H9 (cell line): Measurements from ENCODE around the gene DDA1. TPM values are rescaled to one million over a fixed set of nuclear protein-coding genes. Genes with fewer than 3 reads are reported as not detected.

ENCODE experiments used
- DNase-seq: peaks from one replicate; pipeline ENCODE4 v3.0.0-alpha.2; 2017
- H2AFZ ChIP-seq: one replicate; pipeline ENCODE4 v1.6.1; 2013; ENCODE audit warnings: mild to moderate bottlenecking, low read length, control low read depth, moderate library complexity
- H2AK5ac ChIP-seq: 2 replicates; pipeline ENCODE4 v1.6.1; 2013; ENCODE audit warnings: low read length, control low read depth, mixed read lengths; ENCODE audit not compliant: insufficient read length
- H2BK120ac ChIP-seq: one replicate; pipeline ENCODE4 v1.6.1; 2013; ENCODE audit warnings: low read depth, mild to moderate bottlenecking, low read length, control low read depth, inconsistent platforms; ENCODE audit not compliant: poor library complexity, severe bottlenecking
- H2BK12ac ChIP-seq: 2 replicates; pipeline ENCODE4 v1.6.1; 2013; ENCODE audit warnings: low read length, control low read depth, mixed read lengths, low read depth; ENCODE audit not compliant: insufficient read length
- H2BK15ac ChIP-seq: 2 replicates; pipeline ENCODE4 v1.6.1; 2013; ENCODE audit warnings: low read depth, low read length, control low read depth
- H2BK20ac ChIP-seq: one replicate; pipeline ENCODE4 v1.6.1; 2013; ENCODE audit warnings: low read depth, mild to moderate bottlenecking, low read length, control low read depth, inconsistent platforms; ENCODE audit not compliant: poor library complexity, severe bottlenecking
- H2BK5ac ChIP-seq: 2 replicates; pipeline ENCODE4 v1.6.1; 2013; ENCODE audit warnings: low read length, control low read depth, mixed read lengths; ENCODE audit not compliant: insufficient read length
- H3K14ac ChIP-seq: 2 replicates; pipeline ENCODE4 v1.6.1; 2013; ENCODE audit warnings: low read length, control low read depth; ENCODE audit not compliant: insufficient read depth
- H3K18ac ChIP-seq: 2 replicates; pipeline ENCODE4 v1.6.1; 2013; ENCODE audit warnings: low read depth, mild to moderate bottlenecking, mixed read lengths, low read length, control low read depth; ENCODE audit not compliant: insufficient read length
- H3K23ac ChIP-seq: 2 replicates; pipeline ENCODE4 v1.6.1; 2013; ENCODE audit warnings: low read length, control low read depth, mixed read lengths, low read depth; ENCODE audit not compliant: insufficient read length
- H3K23me2 ChIP-seq: 2 replicates; pipeline ENCODE4 v1.6.1; 2013; ENCODE audit warnings: low read depth, mild to moderate bottlenecking, mixed read lengths, low read length, control low read depth; ENCODE audit not compliant: insufficient read length, poor library complexity, severe bottlenecking
- H3K27ac ChIP-seq: 2 replicates; pipeline ENCODE4 v1.5.1; 2013; ENCODE audit warnings: low read length, control low read depth, mixed read lengths, low read depth; ENCODE audit not compliant: insufficient read length
- H3K27me3 ChIP-seq: 2 replicates; pipeline ENCODE4 v1.6.1; 2013; ENCODE audit warnings: low read length, control low read depth, inconsistent platforms; ENCODE audit not compliant: insufficient read depth
- H3K4ac ChIP-seq: 2 replicates; pipeline ENCODE4 v1.6.1; 2013; ENCODE audit warnings: low read depth, mild to moderate bottlenecking, control low read depth, inconsistent platforms, low read length, moderate library complexity
- H3K4me1 ChIP-seq: 2 replicates; pipeline ENCODE4 v1.6.1; 2013; ENCODE audit warnings: low read length, control low read depth, inconsistent platforms; ENCODE audit not compliant: insufficient read depth
- H3K4me2 ChIP-seq: 2 replicates; pipeline ENCODE4 v1.6.1; 2013; ENCODE audit warnings: low read length, control low read depth, mixed read lengths; ENCODE audit not compliant: insufficient read length, insufficient read depth
- H3K56ac ChIP-seq: 2 replicates; pipeline ENCODE4 v1.6.1; 2013; ENCODE audit warnings: low read depth, mild to moderate bottlenecking, mixed read lengths, low read length, control low read depth; ENCODE audit not compliant: insufficient read length
- H3K79me1 ChIP-seq: 2 replicates; pipeline ENCODE4 v1.6.1; 2013; ENCODE audit warnings: low read depth, mild to moderate bottlenecking, moderate library complexity, low read length, control low read depth, inconsistent platforms; ENCODE audit not compliant: insufficient read depth, poor library complexity, severe bottlenecking
- H3K79me2 ChIP-seq: 2 replicates; pipeline ENCODE4 v1.6.1; 2013; ENCODE audit warnings: low read length, control low read depth, inconsistent platforms; ENCODE audit not compliant: insufficient read depth
- H3K9ac ChIP-seq: 2 replicates; pipeline ENCODE4 v1.6.1; 2013; ENCODE audit warnings: low read length, control low read depth, mixed read lengths; ENCODE audit not compliant: insufficient read length; ENCODE audit errors: extremely low read depth
- H3K9me3 ChIP-seq: one replicate; pipeline ENCODE4 v1.6.1; 2013; ENCODE audit warnings: low read depth, low read length, inconsistent platforms; ENCODE audit not compliant: control insufficient read depth
- H3T11ph ChIP-seq: one replicate; pipeline ENCODE4 v1.6.1; 2013; ENCODE audit warnings: mild to moderate bottlenecking, low read length, control low read depth, inconsistent platforms
- H4K20me1 ChIP-seq: one replicate; pipeline ENCODE4 v1.6.1; 2013; ENCODE audit not compliant: control insufficient read depth, insufficient read length, insufficient read depth
- H4K5ac ChIP-seq: 2 replicates; pipeline ENCODE4 v1.6.1; 2013; ENCODE audit warnings: low read depth, mild to moderate bottlenecking, mixed read lengths, low read length, control low read depth; ENCODE audit not compliant: insufficient read length
- H4K8ac ChIP-seq: replicated peaks from 2 replicates; pipeline ENCODE4 v1.6.1; 2013; ENCODE audit warnings: low read length, control low read depth, mixed read lengths, low read depth; ENCODE audit not compliant: insufficient read length
- H4K91ac ChIP-seq: 2 replicates; pipeline ENCODE4 v1.6.1; 2013; ENCODE audit warnings: low read depth, mild to moderate bottlenecking, moderate library complexity, mixed read lengths, low read length, control low read depth; ENCODE audit not compliant: insufficient read length
- H3K27ac Mint-ChIP-seq, 3 experiments: 2 replicates in 2 of 3; 3 replicates in 1 of 3; pipeline ENCODE4 v1.8.0; 2020 to 2021; ENCODE audit warnings: mixed read lengths in 3 of 3, mild to moderate bottlenecking in 1 of 3, moderate library complexity in 1 of 3
- H3K27me3 Mint-ChIP-seq: 2 replicates; pipeline ENCODE4 v1.8.0; 2021; ENCODE audit warnings: low read depth, mild to moderate bottlenecking, moderate library complexity, mixed read lengths
- H3K36me3 Mint-ChIP-seq, 3 experiments: 2 replicates in 2 of 3; 3 replicates in 1 of 3; pipeline ENCODE4 v1.8.0; 2020 to 2021; ENCODE audit warnings: low read depth in 3 of 3, mixed read lengths in 3 of 3; ENCODE audit not compliant: insufficient read depth in 1 of 3
- H3K4me1 Mint-ChIP-seq, 2 experiments: 2 replicates each; pipeline ENCODE4 v1.8.0; 2020; ENCODE audit warnings: mixed read lengths in 2 of 2
- H3K4me3 Mint-ChIP-seq, 2 experiments: 2 replicates in 1 of 2; 3 replicates in 1 of 2; pipeline ENCODE4 v1.8.0; 2020 to 2021; ENCODE audit warnings: mild to moderate bottlenecking in 2 of 2, mixed read lengths in 2 of 2, moderate library complexity in 1 of 2
- H3K9me3 Mint-ChIP-seq, 2 experiments: 2 replicates in 1 of 2; 3 replicates in 1 of 2; pipeline ENCODE4 v1.8.0; 2020; ENCODE audit warnings: mild to moderate bottlenecking in 2 of 2, mixed read lengths in 2 of 2, moderate library complexity in 1 of 2
- CTCF ChIP-seq: fragments of 200-600 bp; sonication (generic); conservative IDR thresholded peaks from 3 replicates; pipeline ENCODE4 v1.8.0; 2021; ENCODE audit warnings: antibody characterized with exemption, mild to moderate bottlenecking
- WGBS: extraction: QIAGEN DNeasy Blood & Tissue Kit; methylation state at CpG from one replicate; pipeline ENCODE4 v1.1.7; 2013; ENCODE audit warnings: missing lambda C conversion rate, low lambda C conversion rate, mixed read lengths; ENCODE audit not compliant: insufficient read length; ENCODE audit errors: extremely low coverage; 5-methylcytosine and 5-hydroxymethylcytosine counted together
- total RNA-seq: library from RNA; stranded (reverse); gene quantifications from 2 replicates; pipeline ENCODE4 v1.2.1, GENCODE V29; 2021

The DDA1 gene
- total RNA-seq, 1 experiment from 2014 or later, result 45.7 TPM

DNA sequence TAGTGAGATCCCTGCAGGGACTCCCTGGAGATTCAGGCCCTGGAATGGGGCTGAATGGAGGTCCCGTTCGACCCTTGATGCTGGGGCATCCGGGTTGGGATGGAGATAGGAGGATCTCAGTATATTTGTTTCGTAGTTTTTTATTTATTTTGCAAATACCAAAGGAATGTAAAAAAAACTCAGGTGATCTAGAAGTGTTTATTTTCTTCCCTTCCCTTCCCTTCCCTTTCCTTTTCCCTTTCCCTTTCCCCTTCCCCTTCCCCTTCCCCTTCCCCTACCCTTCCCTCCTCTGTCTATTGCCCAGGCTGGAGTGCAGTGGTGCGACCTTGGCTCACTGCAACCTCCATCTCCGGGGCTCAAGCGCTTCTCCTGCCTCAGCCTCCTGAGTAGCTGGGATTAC is 32.5 kb downstream of the DDA1 start:
- no peaks in the 10 kb centered on the region for H3K9me3 ChIP-seq
- H2AFZ ChIP-seq, result no peak overlapping the region
- no peak overlapping the region for H2BK5ac ChIP-seq
- H2BK12ac ChIP-seq, result no peak overlapping the region
- Mint-ChIP-seq H3K4me3 (no peak overlapping the region), H3K9me3 (no peaks in the 10 kb centered on the region; a peak in 1 of 5 replicates), H3K36me3 (peaks cover 10 to 35% (median 23%) of the 10 kb centered on the region in 3 experiments; a peak in 5 of 7 replicates), H3K27me3 (no peaks in the 10 kb centered on the region), H3K27ac (no peak overlapping the region), H3K4me1 (peaks cover 15 to 36% of the 10 kb centered on the region in 2 experiments)
- DNase-seq, result no peak
- no peak overlapping the region for H3K14ac ChIP-seq
- no peak overlapping the region for H3T11ph ChIP-seq
- no peak overlapping the region for H2BK120ac ChIP-seq
- H3K56ac ChIP-seq, result no peak overlapping the region
- no peaks in the 10 kb centered on the region for H4K20me1 ChIP-seq
- H3K79me1 ChIP-seq, result no peaks in the 10 kb centered on the region
- no peak overlapping the region for H2AK5ac ChIP-seq
- H3K4me1 ChIP-seq, result peaks cover 2% of the 10 kb centered on the region; the same call in 1 of the 2 replicates
- H4K8ac ChIP-seq, result no peak overlapping the region
- no peak overlapping the region for H2BK15ac ChIP-seq
- H3K9ac ChIP-seq, result no peak overlapping the region
- H3K23me2 ChIP-seq, result peaks cover 10% of the 10 kb centered on the region
- no peak overlapping the region for H3K4me2 ChIP-seq
- no peak overlapping the region for H4K5ac ChIP-seq
- no peak overlapping the region for H3K4ac ChIP-seq
- H3K27ac ChIP-seq, result no peak overlapping the region
- no peak overlapping the region for H3K18ac ChIP-seq
- H2BK20ac ChIP-seq, result no peak overlapping the region
- no peak overlapping the region for H3K23ac ChIP-seq
- WGBS, result no CpG with 5 or more reads among the region's 7 CpGs
- H3K27me3 ChIP-seq, result no peaks in the 10 kb centered on the region
- no peak for TF ChIP-seq CTCF
- no peak overlapping the region for H4K91ac ChIP-seq
- H3K79me2 ChIP-seq, result no peaks in the 10 kb centered on the region
